A673 (cell line): ENCODE data around the gene TUT1.

Experiments used
- CTCF ChIP-seq: fragments of 300-800, 200-600 bp; sonication (generic); conservative IDR thresholded peaks from 2 replicates; pipeline ENCODE4 v1.5.1; 2017; ENCODE audit warnings: low read depth, mild to moderate bottlenecking, antibody characterized with exemption, low read length, moderate library complexity, mixed read lengths
- EZH2 ChIP-seq: fragments of 200-600 bp; sonication (generic); IDR thresholded peaks from 2 replicates; pipeline ENCODE4 v1.6.1; 2017; ENCODE audit warnings: borderline replicate concordance, low read depth, mild to moderate bottlenecking, mixed read lengths, antibody characterized with exemption, low read length; ENCODE audit not compliant: poor library complexity, severe bottlenecking

- no peak for TF ChIP-seq CTCF
- no peak for TF ChIP-seq EZH2
Observed at GRCh38 chr11:62573006-62573591, 18.2 kb downstream of the TUT1 start.
